HepG2 (cell line): ENCODE data around the gene TBC1D30. TPM values are rescaled to one million over a fixed set of nuclear protein-coding genes. Genes with fewer than 3 reads are reported as not detected.

ENCODE experiments used
- ATAC-seq: fragments of 200-7000 bp; cut with Tn5 transposase; 3 replicates; pipeline ENCODE4 v1.9.1; 2020; ENCODE audit warnings: mild to moderate bottlenecking, moderate library complexity
- BruUV-seq: library from RNA; stranded (reverse); fragments of 400-500 nt; replicated peaks from 2 replicates; lab custom pipeline; 2021; lab: Mats Ljungman, UMichigan
- CTCF ChIA-PET: fragments of 300-600 bp; formaldehyde crosslinking; extraction: SDS; loops from one replicate; lab custom pipeline; 2021; ENCODE audit warnings: low total read pairs, inconsistent platforms, low intra/inter-chr PET ratio; lab: Yijun Ruan, JAX
- POLR2A ChIA-PET: fragments of 350-600 bp; sonication (Branson Sonifier 250); formaldehyde crosslinking; loops from one replicate; lab custom pipeline; 2020; ENCODE audit warnings: antibody characterized with exemption, inconsistent platforms; lab: Yijun Ruan, JAX
- DNase-seq: peaks from one replicate; pipeline ENCODE4 v3.0.0-alpha.2; 2015; ENCODE audit warnings: low spot score
- FAIRE-seq: peaks from 3 replicates; lab custom pipeline; 2011; peaks lifted over from hg19 to GRCh38; lab: Jason Lieb, UNC
- H2AFZ ChIP-seq: one replicate; pipeline ENCODE4 v1.6.1; 2011; ENCODE audit warnings: low read length, inconsistent platforms
- H3K27ac ChIP-seq: fragments of 300-600 bp; 3 replicates; pipeline ENCODE4 v1.8.0; 2011; ENCODE audit warnings: mixed run types, mild to moderate bottlenecking, mixed read lengths, low read length, inconsistent platforms; ENCODE audit not compliant: insufficient read depth; ENCODE audit errors: extremely low read length
- H3K27me3 ChIP-seq, 2 experiments: fragments of 200-600 bp in 1 of 2; 2 replicates in 1 of 2; 3 replicates in 1 of 2; pipeline versions ENCODE4 v1.6.0 to v1.8.0; 2011; ENCODE audit warnings: low read length in 2 of 2, mild to moderate bottlenecking in 2 of 2, moderate library complexity in 2 of 2, inconsistent platforms in 1 of 2; ENCODE audit not compliant: insufficient read depth in 2 of 2, control insufficient read depth in 1 of 2
- H3K36me3 ChIP-seq, 2 experiments: fragments of 200-600 bp in 1 of 2; replicated peaks in 1 of 2; 2 replicates in 1 of 2; 3 replicates in 1 of 2; pipeline versions ENCODE4 v1.5.1 to v1.8.0; 2011; ENCODE audit warnings: low read length in 2 of 2, inconsistent platforms in 1 of 2; ENCODE audit not compliant: insufficient read depth in 2 of 2, control insufficient read depth in 1 of 2
- H3K4me1 ChIP-seq: 2 replicates; pipeline ENCODE4 v1.5.1; 2012; ENCODE audit warnings: low read length, inconsistent platforms; ENCODE audit not compliant: insufficient read depth
- H3K4me2 ChIP-seq: 2 replicates; pipeline ENCODE4 v1.6.0; 2011; ENCODE audit warnings: low read depth, low read length, inconsistent platforms
- H3K4me3 ChIP-seq, 3 experiments: fragments of 200-600 bp in 1 of 3; sonication (generic), shearing (Covaris generic) in 1 of 3; replicated peaks in 1 of 3; 2 replicates each; pipeline ENCODE4 v1.5.1; 2011 to 2016; ENCODE audit warnings: low read length in 3 of 3, inconsistent platforms in 2 of 3, low read depth in 2 of 3, mild to moderate bottlenecking in 2 of 3, control low read depth in 1 of 3, mixed read lengths in 1 of 3; ENCODE audit not compliant: insufficient read depth in 1 of 3
- H3K79me2 ChIP-seq: one replicate; pipeline ENCODE4 v1.6.1; 2011; ENCODE audit warnings: low read length, inconsistent platforms; ENCODE audit not compliant: insufficient read depth
- H3K9ac ChIP-seq: 2 replicates; pipeline ENCODE4 v1.6.0; 2011; ENCODE audit warnings: mild to moderate bottlenecking, low read depth, low read length, inconsistent platforms; ENCODE audit not compliant: insufficient read depth
- H3K9me3 ChIP-seq: 2 replicates; pipeline ENCODE4 v1.5.1; 2012; ENCODE audit warnings: mild to moderate bottlenecking, low read length
- H4K20me1 ChIP-seq: 2 replicates; pipeline ENCODE4 v1.6.0; 2011; ENCODE audit warnings: inconsistent platforms, mild to moderate bottlenecking, low read length, moderate library complexity; ENCODE audit not compliant: insufficient read depth
- BHLHE40 ChIP-seq: IDR thresholded peaks from 2 replicates; pipeline ENCODE4 v1.6.1; 2011; ENCODE audit warnings: low read length, improper control_type of control experiment
- LCORL ChIP-seq, 2 experiments: fragments of 450-650 bp in 1 of 2; sonication (generic) in 1 of 2; formaldehyde crosslinking in 1 of 2; IDR thresholded peaks; 2 replicates each; pipeline versions ENCODE4 v1.5.0 to v1.6.1; 2017 to 2020; ENCODE audit warnings: antibody characterized with exemption in 1 of 2, missing genetic modification reagents in 1 of 2
- MAFG ChIP-seq: sonication (generic); formaldehyde crosslinking; IDR thresholded peaks from 2 replicates; pipeline ENCODE4 v1.5.1; 2020; ENCODE audit warnings: mild to moderate bottlenecking, missing genetic modification reagents
- MEF2D ChIP-seq: sonication (generic); formaldehyde crosslinking; IDR thresholded peaks from 2 replicates; pipeline ENCODE4 v1.5.1; 2020; ENCODE audit warnings: mild to moderate bottlenecking, missing genetic modification reagents
- MTA1 ChIP-seq: sonication (generic); formaldehyde crosslinking; IDR thresholded peaks from 2 replicates; pipeline ENCODE4 v1.4.0; 2020; ENCODE audit warnings: missing genetic modification reagents, mild to moderate bottlenecking, borderline replicate concordance
- SALL1 ChIP-seq: sonication (generic); formaldehyde crosslinking; IDR thresholded peaks from 2 replicates; pipeline ENCODE4 v1.8.0; 2022; ENCODE audit warnings: mild to moderate bottlenecking, missing genetic modification reagents
- THAP11 ChIP-seq: IDR thresholded peaks from 2 replicates; pipeline ENCODE4 v1.6.1; 2016; ENCODE audit warnings: missing biosample characterization, missing genetic modification reagents
- ZBTB7B ChIP-seq: sonication (generic); formaldehyde crosslinking; IDR thresholded peaks from 2 replicates; pipeline ENCODE4 v1.4.0; 2020; ENCODE audit warnings: missing genetic modification reagents
- ZFX ChIP-seq: sonication (generic); formaldehyde crosslinking; IDR thresholded peaks from 2 replicates; pipeline ENCODE4 v1.4.0; 2020; ENCODE audit warnings: mild to moderate bottlenecking, low read depth, missing genetic modification reagents, moderate library complexity
- ZNF709 ChIP-seq: sonication (generic); formaldehyde crosslinking; IDR thresholded peaks from 2 replicates; pipeline ENCODE4 v1.5.0; 2020; ENCODE audit warnings: mild to moderate bottlenecking, missing genetic modification reagents
- in situ Hi-C: cut with HindIII; loops from 2 replicates; pipeline ENCODE4 v1.10.0; 2017; ENCODE audit warnings: low pct_unique_long_range_greater_than_20kb; ENCODE audit not compliant: extremely low pct_ligation_motif_present
- intact Hi-C: fragments of 100-400 bp; cut with micrococcal nuclease; formaldehyde crosslinking; loops from one replicate; pipeline ENCODE4 v1.10.0; 2022; ENCODE audit not compliant: unreplicated experiment
- polyA plus RNA-seq, 8 experiments: library from polyadenylated mRNA; depleted of rRNA in 3 of 8; stranded (reverse) in 7 of 8; unstranded in 1 of 8; fragments of >200 nt; fragmentation: Illumina TruSeq in 4 of 8; extraction: Trizol in 4 of 8; gene quantifications; 2 replicates each; pipeline versions ENCODE4 v1.2.1 to v1.2.3, GENCODE V29; 2011 to 2016; ENCODE audit warnings: low read depth in 4 of 8, missing spikeins in 1 of 8, mixed read lengths in 1 of 8; ENCODE audit not compliant: insufficient read depth in 1 of 8
- total RNA-seq, 5 experiments: library from RNA; depleted of rRNA; stranded (reverse); fragments of >200 nt; fragmentation: Illumina TruSeq; extraction: Trizol; gene quantifications; 2 replicates each; pipeline ENCODE4 v1.2.3, GENCODE V29; 2016; ENCODE audit warnings: low read depth in 1 of 5
- TF ChIP-seq, protein P1 (sequence below): sonication (generic); formaldehyde crosslinking; IDR thresholded peaks from 2 replicates; pipeline ENCODE4 v1.8.0; 2022; ENCODE audit warnings: mild to moderate bottlenecking, missing genetic modification reagents, borderline replicate concordance
- TF ChIP-seq, protein P2 (sequence below): sonication (generic); formaldehyde crosslinking; IDR thresholded peaks from 2 replicates; pipeline ENCODE4 v1.4.0; 2020; ENCODE audit warnings: missing genetic modification reagents
- TF ChIP-seq, protein P3 (sequence below): sonication (generic); formaldehyde crosslinking; conservative IDR thresholded peaks from 2 replicates; pipeline ENCODE4 v1.8.1; 2023; ENCODE audit warnings: missing genetic modification reagents
- TF ChIP-seq, protein P4 (sequence below): sonication (generic); formaldehyde crosslinking; IDR thresholded peaks from 2 replicates; pipeline ENCODE4 v1.9.0; 2022; ENCODE audit warnings: low read depth, missing genetic modification reagents

Gene TBC1D30
- total and polyA plus RNA-seq, 2 of the 13 experiments (the other 11 are each of a cell fraction or from before 2014, with no cell fraction given): 0.42 to 0.67 TPM

DNA sequence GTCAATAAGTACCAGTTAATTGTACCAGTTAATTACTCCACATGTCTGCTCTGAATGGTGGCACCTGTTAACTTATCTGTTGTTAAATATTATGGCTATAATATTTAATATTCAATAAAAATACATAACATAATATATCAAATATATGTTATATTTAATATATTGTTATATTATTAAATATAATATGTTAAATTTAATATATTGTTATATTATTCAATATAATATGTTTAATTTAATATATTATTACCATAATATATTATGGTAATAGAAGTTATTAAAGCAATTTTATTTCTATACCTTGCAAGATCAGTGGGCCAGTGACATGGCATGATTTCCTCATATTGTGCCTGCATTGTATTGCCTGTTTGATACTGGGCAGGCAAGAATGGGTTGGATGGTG is 98.4 kb downstream of the TBC1D30 start:
- DNase-seq: no peak
- Histone ChIP-seq H4K20me1 (no peaks in the 10 kb centered on the region), H3K79me2 (no peaks in the 10 kb centered on the region), H3K4me3 (no peak overlapping the region), H3K27me3 (no peaks in the 10 kb centered on the region; a peak in 1 of 5 replicates), H3K4me1 (no peaks in the 10 kb centered on the region), H3K27ac (no peak overlapping the region), H2AFZ (no peak overlapping the region), H3K9ac (no peak overlapping the region), H3K4me2 (no peak overlapping the region), H3K9me3 (no peaks in the 10 kb centered on the region), H3K36me3 (no peaks in the 10 kb centered on the region)
- no peak for ATAC-seq
- BruUV-seq: no TSS peak
- POLR2A ChIA-PET: no interaction called here
- intact Hi-C loops: no loop called here
- no peak for FAIRE-seq
- CTCF ChIA-PET: no interaction called here
- in situ Hi-C loops: no loop called here
- TF ChIP-seq MEF2D (CRISPR knock-in tag) (no peak), MTA1 (CRISPR knock-in tag) (no peak), BHLHE40 (no peak), SALL1 (CRISPR knock-in tag) (no peak), ZBTB7B (CRISPR knock-in tag) (no peak), LCORL (IDR thresholded peaks at IDR 0.05) (no peak), LCORL (CRISPR knock-in tag; IDR thresholded peaks at IDR 0.05) (no peak), ZNF709 (no peak), THAP11 (no peak), MAFG (no peak), ZFX (CRISPR knock-in tag) (no peak)
- TF ChIP-seq, protein P1, sequence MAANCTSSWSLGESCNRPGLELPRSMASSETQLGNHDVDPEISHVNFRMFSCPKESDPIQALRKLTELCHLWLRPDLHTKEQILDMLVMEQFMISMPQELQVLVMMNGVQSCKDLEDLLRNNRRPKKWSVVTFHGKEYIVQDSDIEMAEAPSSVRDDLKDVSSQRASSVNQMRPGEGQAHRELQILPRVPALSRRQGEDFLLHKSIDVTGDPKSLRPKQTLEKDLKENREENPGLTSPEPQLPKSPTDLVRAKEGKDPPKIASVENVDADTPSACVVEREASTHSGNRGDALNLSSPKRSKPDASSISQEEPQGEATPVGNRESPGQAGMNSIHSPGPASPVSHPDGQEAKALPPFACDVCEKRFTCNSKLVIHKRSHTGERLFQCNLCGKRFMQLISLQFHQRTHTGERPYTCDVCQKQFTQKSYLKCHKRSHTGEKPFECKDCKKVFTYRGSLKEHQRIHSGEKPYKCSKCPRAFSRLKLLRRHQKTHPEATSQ (CRISPR knock-in tag): no peak
- TF ChIP-seq, protein P2, sequence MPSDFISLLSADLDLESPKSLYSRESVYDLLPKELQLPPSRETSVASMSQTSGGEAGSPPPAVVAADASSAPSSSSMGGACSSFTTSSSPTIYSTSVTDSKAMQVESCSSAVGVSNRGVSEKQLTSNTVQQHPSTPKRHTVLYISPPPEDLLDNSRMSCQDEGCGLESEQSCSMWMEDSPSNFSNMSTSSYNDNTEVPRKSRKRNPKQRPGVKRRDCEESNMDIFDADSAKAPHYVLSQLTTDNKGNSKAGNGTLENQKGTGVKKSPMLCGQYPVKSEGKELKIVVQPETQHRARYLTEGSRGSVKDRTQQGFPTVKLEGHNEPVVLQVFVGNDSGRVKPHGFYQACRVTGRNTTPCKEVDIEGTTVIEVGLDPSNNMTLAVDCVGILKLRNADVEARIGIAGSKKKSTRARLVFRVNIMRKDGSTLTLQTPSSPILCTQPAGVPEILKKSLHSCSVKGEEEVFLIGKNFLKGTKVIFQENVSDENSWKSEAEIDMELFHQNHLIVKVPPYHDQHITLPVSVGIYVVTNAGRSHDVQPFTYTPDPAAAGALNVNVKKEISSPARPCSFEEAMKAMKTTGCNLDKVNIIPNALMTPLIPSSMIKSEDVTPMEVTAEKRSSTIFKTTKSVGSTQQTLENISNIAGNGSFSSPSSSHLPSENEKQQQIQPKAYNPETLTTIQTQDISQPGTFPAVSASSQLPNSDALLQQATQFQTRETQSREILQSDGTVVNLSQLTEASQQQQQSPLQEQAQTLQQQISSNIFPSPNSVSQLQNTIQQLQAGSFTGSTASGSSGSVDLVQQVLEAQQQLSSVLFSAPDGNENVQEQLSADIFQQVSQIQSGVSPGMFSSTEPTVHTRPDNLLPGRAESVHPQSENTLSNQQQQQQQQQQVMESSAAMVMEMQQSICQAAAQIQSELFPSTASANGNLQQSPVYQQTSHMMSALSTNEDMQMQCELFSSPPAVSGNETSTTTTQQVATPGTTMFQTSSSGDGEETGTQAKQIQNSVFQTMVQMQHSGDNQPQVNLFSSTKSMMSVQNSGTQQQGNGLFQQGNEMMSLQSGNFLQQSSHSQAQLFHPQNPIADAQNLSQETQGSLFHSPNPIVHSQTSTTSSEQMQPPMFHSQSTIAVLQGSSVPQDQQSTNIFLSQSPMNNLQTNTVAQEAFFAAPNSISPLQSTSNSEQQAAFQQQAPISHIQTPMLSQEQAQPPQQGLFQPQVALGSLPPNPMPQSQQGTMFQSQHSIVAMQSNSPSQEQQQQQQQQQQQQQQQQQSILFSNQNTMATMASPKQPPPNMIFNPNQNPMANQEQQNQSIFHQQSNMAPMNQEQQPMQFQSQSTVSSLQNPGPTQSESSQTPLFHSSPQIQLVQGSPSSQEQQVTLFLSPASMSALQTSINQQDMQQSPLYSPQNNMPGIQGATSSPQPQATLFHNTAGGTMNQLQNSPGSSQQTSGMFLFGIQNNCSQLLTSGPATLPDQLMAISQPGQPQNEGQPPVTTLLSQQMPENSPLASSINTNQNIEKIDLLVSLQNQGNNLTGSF (CRISPR knock-in tag): no peak
- TF ChIP-seq, protein P3, sequence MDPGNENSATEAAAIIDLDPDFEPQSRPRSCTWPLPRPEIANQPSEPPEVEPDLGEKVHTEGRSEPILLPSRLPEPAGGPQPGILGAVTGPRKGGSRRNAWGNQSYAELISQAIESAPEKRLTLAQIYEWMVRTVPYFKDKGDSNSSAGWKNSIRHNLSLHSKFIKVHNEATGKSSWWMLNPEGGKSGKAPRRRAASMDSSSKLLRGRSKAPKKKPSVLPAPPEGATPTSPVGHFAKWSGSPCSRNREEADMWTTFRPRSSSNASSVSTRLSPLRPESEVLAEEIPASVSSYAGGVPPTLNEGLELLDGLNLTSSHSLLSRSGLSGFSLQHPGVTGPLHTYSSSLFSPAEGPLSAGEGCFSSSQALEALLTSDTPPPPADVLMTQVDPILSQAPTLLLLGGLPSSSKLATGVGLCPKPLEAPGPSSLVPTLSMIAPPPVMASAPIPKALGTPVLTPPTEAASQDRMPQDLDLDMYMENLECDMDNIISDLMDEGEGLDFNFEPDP (CRISPR knock-in tag): no peak
- TF ChIP-seq, protein P4, sequence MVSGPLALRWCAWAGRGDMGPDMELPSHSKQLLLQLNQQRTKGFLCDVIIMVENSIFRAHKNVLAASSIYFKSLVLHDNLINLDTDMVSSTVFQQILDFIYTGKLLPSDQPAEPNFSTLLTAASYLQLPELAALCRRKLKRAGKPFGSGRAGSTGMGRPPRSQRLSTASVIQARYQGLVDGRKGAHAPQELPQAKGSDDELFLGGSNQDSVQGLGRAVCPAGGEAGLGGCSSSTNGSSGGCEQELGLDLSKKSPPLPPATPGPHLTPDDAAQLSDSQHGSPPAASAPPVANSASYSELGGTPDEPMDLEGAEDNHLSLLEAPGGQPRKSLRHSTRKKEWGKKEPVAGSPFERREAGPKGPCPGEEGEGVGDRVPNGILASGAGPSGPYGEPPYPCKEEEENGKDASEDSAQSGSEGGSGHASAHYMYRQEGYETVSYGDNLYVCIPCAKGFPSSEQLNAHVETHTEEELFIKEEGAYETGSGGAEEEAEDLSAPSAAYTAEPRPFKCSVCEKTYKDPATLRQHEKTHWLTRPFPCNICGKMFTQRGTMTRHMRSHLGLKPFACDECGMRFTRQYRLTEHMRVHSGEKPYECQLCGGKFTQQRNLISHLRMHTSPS: no peak
